DMS 273 treated with DMSO at 0.1 percent for 48 hours (cell line): ENCODE data around the gene CCL15.

Experiments used
- DNase-seq: peaks from one replicate; lab custom pipeline; 2025; lab: John Stamatoyannopoulos, UW

CCL15 gene

DNA sequence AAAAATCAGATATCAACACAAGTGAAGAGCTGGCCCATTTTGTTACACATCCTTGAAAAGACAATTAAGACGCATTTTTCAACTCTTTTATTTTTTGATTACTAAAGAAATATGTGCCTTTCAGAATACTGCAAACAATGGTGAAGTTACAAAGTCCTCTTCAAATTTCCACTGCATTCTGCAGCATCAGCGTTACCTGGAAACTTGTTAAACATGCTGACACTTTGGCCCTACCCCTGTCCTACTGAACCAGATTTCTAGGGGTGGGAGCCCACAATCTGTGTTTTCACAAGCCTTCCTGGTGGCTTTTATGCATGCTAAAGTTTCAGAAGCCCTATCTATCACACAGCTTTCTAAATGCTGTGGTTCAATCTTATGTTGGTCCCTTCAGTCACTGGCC, 10.3 kb downstream of the CCL15 start:
- DNase-seq, result no peak

DNA sequence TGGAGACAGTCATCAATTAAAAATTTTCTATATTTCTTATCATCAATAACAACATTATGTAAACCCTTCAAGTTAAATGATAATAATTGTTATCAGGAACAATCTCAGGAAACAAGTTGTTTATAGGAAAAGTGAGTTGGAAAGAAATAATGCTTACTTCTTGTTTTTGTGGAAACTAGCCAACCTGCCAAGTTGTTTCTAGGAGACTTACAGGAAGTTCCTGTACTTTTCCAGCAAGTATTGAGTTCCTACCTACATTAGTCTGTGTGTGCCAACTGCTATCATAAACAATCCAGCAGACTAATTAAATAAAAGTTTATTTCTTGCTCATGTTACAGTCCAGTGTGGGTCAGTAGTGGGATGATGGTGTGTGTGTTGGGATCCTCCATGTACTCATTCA, 13.2 kb downstream of the CCL15 start:
- no peak for DNase-seq

DNA sequence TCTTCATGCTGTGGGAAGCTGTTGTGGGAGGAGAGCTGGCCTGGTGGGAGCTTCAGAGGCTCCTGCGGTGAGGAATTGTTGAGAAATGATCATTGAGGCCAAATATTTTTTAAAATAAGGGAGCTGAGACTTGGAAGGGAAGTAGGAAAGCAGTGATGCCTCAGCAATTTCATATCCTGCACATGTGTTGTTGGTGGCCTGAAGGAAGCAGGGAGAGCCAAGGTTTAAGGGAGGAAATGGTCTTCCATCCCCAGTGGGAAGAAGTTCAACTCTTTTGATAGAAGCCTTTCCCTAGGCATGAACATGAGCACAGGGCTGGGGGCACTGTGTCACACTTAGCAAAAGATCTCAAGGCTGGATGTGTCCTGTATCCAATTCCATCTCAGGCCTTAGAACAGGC, 14.7 kb downstream of the CCL15 start, which contains the start of gene CCL14:
TSS of gene CCL14 (minus strand) at position 87 of the 400 bp plus-strand sequence. CDS start at position 7, 80 bp downstream.
- no peak for DNase-seq

DNA sequence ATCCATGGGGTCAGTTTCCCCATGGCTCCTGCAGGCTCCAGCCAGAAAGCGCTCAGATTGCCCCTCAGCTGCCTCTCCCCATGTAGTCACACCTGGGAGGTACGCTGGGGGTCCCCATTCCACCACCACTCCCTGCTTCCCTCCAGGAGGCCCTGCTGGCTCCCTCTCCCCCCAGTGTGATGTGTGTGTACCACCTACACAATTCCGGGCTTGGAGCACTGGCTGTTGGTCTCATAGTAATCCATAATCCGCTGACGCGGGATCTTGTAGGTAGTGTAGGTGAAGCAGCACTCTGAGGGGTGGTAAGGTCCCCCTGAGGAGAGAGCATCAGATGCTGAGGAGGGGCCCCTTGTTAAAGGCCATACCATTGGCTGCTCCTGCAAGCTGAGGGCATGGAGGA, 17.2 kb downstream of the CCL15 start:
- DNase-seq, result no peak

DNA sequence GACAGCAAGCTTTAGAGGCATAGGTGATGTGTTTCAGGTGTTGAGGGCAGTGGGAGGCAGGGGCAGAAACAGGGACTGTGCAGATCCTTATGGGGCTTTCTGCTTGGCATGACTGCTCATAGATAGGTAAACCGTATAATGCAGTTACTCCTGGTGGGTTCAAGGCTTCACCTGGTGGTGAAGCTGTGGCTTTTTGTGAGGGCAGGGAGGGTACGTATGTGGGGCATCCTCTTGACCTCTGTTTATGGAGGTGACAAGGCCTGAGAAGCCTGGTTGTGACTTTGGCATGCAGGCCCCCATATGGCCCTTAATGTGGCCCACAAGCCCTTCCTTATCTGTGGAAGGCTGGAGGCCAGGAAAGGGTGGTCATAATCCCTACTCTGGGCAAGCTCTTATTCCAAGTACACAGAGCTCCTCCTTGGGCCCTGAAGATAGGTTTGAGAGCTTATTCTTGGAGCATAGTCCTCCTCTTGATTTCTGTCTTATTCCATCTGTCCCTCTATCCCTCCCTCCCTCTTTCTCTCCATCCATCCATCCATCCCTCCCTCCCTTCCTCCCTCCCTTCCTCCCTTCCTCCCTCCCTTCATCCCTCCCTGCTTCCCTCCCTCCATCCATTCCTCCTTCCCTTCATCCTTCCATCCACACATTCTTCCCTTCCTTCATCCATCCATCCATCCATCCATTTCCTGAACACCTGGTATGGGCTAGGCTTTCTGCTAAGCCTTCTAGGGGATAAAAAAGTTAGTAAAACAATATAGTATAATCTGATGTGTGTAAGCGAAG, 18.8 kb downstream of the CCL15 start:
- no peak for DNase-seq

DNA sequence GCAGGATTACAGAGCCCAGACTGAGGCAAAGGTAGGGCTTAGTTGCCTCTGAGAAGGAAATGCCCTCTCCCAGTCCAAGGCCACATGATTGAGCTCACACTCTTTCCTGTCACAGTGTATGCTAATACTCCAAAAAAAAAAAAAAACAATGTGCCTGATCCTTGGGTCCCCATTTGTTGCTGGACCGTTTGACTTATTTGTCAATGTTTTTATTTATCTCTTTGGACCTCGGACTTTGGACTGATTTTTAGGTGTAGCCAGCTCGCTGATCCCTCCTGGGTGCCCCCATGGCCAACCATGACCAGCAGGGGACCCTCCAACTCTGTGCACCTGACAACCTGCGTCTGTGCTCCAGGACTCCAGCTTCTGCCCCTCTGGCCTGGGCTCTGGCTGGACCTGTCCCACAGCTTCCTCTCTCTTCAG, 19.4 kb downstream of the CCL15 start:
- no peak for DNase-seq

DNA sequence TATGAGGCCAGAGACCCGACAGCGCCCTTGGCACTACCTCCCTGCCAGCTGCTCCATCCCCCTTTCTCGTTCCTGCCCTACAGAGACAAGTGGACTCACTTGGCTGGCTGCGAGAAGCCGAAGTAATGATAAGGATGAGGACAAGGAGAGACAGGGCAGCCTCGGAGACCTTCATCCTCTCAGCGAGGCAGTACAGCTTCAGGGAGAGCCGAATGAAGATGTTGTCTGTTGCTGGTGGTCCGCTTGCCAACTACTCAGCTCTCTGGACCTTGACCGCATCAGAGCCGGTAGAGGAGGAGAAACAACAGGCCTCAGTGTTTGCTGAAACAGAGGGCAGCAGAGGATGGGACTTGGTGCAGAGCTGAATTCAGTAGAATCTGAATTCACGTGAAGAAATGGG, 20.1 kb downstream of the CCL15 start, which contains the start of gene CCL16:
TSS of gene CCL16 (minus strand) at position 252 of the 400 bp plus-strand sequence. CDS start at position 175, 77 bp downstream.
- no peak for DNase-seq

DNA sequence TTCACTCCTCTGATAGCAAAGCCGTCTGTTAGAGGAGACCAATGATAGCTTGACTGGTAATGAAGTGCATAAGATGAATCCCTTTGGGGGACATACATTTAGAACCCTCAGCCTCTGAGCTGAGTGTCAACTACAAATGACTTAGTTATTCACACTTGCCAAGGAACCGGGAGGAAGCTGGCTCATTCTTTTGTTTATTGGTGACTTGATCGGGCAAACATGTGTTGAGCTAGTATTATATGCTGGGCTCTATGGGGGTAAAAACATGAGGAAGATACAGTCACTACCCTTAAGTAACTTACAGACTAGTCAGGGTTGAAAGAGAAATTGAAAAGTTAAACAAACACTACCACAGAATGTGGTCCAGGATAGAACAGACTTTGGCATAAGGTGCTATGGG, 23.0 kb downstream of the CCL15 start:
- no peak for DNase-seq

DNA sequence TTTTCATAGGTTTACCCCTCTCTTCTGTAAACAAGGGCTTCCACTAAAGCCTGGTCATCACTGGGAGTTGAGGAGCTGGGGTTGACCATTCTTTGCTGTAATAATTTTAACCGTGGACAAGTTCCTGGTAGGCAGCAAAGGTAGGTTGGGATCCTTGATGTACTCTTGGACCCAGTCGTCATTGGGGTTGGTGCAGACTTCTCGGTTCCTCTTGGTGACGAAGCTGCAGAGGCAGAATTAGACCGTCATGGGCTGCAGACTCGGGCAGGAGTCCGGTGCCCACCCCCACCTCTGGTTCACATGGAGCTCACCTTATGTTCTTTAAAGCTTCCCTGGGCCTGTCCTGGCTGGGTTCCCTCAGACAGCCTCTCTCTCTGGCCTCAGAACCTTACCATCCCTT, 23.8 kb downstream of the CCL15 start:
- no peak for DNase-seq

DNA sequence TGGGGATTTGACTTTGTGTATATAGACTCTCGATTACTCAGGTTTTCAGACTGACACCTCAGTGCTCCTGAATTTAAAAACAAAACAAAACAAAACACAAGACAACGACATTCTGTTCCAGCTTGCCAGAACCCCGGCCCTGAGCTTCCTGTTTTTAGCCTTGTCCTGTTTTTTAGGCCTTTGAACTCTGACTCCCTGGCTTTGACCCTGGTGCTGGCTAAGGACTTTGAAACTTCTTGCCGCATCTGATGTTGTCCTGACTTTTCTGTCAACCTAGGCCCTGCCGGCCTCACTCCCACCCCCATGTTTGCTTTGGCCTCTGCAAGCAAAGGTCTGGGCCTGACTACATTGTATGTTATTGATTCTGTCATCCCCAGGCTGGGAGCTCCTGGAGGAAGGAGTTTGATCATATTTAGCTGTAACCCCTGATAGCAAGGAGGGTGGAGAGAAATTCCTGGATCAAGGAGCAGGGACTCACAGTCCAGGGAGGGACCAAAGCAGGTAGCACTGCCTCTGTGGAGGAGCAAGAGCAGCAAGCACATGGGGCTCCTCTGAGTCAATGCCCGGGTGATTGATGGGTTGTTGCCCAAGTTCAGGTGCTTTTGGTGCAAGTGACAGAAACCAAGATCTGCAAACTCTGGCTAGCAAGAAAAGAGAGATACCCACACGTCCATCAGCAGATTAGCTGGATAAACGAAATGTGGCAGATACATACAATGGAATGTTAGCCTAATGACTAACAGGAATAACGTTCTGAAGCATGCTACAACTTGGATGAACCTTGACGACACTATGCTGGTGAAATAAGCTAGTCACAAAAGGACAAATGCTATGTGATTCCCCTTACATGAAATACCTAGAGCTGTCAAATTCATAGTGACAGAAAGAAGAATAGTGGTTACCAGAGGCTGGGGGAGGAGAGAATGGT, 27.8 kb downstream of the CCL15 start:
- DNase-seq, result no peak

DNA sequence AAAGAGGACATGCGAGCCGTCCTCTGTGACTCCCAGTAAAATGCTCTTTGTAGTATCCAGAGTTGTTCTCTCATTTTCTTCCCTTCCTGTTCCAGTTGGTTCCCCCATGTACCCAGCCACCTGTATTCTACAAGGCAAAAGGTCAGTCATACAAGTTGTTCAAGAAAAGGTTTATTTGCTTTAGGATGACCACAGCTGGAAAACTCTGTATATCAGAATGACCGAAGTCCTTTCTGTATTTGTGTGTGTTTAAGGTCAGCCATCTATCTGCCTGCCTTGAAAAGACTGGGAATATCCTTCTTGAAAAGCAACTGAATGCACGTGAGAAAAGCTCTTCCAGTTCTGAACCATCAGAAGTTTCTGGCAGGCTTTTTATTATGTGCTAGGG, 28.4 kb downstream of the CCL15 start:
- DNase-seq, result no peak

DNA sequence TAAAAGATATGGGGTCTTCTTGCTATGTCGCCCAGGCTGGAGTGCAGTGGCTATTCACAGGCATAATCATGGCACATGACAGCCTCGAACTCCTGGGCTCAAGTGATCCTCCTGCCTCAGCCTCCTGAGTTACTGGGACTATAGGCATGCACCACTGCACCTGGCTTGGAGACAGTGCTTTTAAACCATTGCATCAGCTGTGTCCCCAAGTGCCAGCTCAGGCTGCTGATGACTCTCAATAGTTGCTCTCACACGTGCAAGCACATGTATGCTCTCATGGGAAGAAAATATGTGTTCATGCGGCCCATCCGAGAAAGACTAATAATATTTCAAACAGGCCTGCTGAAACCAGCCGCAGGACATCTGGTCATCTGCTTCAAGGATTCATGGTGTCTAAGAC, 28.8 kb downstream of the CCL15 start:
- no peak for DNase-seq

DNA sequence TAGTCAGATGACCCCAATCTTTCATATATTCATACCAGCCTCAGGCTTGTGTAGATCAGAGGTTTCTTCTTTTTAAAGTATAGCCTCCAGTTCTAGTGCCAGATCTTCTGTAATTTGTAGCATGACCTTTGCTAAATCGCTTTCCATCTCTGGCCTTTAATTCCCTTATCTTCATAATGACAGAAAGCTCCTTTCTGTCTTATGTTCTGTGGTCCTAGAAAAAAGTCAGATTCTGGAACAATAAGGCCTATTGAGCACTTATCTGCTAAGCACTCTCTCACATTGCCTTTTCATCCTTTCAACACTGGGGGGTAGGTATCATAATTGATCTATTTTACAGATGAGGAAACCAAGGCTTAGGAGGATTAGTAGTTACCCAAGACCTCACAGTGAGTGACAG, 29.3 kb downstream of the CCL15 start:
- DNase-seq, result no peak

DNA sequence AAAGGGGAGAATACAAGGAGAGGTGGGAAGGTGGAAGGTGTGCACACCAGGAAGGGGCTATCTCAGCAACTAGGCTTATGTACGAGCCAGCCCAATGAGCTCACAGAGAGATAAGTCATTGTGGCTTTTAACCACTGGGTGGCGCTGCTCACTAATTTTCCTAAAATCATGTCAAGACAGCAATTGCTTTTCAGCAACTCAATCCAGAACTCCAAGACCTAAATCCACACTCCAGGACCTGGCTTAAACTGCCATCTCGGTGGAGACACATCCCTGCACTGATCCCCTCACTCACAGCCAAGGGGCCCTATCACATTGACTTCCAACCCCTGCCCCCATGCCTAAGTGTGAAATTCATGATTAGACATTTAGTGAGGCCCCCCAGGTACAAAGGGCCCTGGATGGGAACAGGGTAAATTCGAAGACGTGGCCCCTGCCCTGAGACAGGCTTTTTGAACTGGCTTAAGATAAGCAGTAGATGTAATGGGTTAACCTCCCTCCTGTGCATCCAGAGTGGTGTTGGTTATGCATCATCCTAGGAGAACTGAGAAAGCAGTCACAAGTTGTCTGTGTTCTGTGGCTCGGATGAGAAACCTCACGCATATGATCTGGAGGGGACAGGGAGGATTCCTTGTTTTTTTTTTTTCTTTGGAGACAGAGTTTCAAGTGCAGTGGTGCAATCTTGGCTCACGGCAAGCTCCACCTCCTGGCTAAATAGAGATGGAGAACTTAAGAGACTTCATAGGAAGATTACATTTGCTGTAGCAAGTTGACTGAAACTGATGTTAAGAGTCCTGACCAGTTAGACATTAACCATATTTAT, 31.6 kb downstream of the CCL15 start:
- peak; percentile 30 for DNase-seq

DNA sequence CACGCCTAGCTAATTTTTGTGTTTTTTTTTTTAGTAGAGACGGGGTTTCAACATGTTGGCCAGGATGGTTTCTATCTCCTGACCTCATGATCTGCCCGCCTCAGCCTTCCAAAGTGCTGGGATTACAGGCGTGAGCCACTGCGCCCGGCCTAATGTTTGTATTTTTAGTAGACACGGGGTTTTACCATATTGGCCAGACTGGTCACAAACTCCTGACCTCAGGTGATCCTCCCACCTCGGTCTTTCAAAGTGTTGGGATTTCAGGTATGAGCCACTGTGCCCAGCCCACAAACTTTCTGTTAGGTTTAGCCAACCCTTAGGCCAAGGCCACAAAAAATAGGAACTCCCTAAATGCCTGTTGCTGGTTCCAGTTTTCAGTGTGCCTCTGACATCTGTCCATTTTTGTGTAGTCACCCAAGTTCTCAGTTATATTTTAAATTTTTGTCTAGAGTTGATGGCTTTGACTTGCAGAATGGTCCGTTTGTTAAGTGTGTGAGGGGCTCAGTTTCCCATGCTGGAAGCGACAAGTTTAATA, 32.8 kb downstream of the CCL15 start:
- DNase-seq, result no peak

DNA sequence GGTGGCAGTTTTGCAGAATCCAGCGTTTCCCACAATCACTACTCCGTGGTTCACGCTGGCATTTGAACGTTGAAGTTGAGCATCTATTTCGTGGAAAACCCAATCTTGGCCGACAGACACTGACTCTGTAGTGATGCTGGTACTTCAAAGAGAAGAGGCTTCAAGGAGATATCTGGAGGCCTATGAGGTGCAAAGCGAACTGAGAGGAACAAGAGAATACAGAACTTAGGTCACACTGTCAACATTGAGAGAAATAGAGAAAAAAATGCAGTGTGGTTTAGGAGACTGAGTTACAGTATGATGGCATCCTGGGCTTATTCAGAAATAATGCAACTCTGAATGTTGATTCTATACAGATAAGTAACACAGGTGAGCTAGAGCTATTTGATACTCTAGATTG, 36.1 kb downstream of the CCL15 start:
- no peak for DNase-seq

DNA sequence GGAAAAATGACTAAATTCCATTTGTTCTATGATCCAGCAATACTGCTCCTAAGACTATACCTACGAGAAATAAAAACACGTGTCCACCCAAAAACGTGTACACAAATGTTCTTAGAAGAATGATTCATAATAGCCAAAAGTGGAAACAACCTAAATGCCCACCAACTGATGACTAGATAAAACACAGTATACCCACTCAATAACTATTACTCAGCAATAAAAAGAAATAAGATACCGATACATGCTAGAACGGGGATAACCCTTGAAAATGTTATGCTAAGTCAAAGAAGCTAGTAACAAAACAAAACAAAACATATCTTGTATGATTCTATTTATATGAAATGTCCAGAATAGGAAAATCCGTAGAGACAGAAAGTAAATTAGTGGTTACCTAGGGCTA, 37.7 kb downstream of the CCL15 start:
- no peak for DNase-seq

DNA sequence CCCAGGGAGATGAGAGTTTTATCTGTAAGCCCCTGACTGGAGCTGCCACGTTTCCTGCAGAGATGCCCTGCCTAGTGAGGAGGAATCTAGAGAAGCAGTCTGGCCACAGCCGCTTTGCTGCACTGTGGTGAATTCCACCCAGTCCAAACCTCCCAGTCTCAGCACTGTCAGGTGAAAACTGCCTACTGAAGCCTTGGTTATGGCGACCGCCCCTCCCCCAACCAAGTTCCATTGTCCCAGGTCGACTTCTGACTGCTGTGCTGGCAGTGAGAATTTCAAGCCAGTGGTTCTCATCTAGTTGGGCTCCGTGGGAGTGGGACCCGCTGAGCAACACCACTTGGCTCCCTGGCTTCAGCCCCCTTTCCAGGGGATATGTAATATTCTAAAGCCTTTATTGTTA, 47.6 kb downstream of the CCL15 start:
- no peak for DNase-seq

DNA sequence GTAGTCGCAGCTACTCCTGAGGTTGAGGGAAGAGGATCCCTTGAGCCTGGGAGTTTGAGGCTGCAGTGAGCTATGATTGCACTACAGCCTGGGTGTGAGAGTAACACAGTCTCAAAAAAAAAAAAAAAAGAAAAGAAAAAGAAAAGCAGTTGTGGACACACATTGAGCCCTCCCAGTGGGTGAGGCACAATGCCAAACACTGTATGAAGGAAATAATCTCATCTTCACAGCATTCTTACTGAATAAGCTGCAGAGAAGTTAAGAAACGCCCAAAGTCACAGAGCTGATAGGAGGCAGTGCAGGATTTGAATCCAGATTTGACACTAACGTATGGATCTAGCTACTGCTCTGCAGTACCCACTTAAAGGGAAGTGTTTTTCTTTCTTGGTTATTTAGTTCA, 52.0 kb downstream of the CCL15 start:
- no peak for DNase-seq

DNA sequence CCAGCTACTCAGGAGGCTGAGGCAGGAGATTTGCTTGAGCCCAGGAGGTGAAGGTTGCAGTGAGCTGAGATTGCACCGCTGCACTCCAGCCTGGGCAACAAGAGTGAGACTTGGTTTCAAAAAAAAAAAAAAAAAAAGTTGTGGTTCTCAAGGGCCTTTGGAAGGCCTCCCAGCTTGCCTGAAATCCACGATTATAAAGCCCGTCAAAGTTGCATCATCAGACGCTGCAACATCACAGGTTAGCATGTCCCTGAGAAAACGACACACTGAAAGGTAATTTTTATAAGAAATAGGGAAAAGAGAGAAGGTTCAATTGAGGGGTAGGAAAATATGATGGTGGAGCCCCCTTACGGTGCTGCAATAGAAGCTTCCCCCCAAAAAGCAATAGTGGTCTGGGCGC, 53.3 kb downstream of the CCL15 start:
- no peak for DNase-seq
